Breast epithelium (tissue), 4 donors: ENCODE measurements around the gene CCDC33. TPM values are rescaled to one million over a fixed set of nuclear protein-coding genes. Genes with fewer than 3 reads are reported as not detected.

Source experiments
- DNase-seq, 2 donors: peaks; one replicate each; pipeline ENCODE4 v3.0.0-alpha.2; 2019; ENCODE audit warnings: low spot score in 2 of 2
- H3K27ac ChIP-seq, 2 donors: fragments of 200-600 bp; sonication (generic) in 1 of 2; one replicate each; pipeline ENCODE4 v1.5.1; 2016 to 2019; ENCODE audit warnings: mild to moderate bottlenecking in 1 of 2
- H3K27me3 ChIP-seq, 2 donors: fragments of 200-600 bp; sonication (generic) in 1 of 2; one replicate each; pipeline versions ENCODE4 v1.5.1 to v1.6.0; 2017 to 2019; ENCODE audit warnings: control low read depth in 1 of 2, mild to moderate bottlenecking in 1 of 2
- H3K36me3 ChIP-seq: fragments of 200-600 bp; one replicate; pipeline ENCODE4 v1.5.1; 2019
- H3K4me1 ChIP-seq, 2 donors: fragments of 200-600 bp; sonication (generic); one replicate each; pipeline ENCODE4 v1.5.1; 2016 to 2019; ENCODE audit warnings: control low read depth in 1 of 2
- H3K4me3 ChIP-seq, 3 donors: fragments of 200-600 bp; sonication (generic); 1 replicate in 2 of 3; 2 replicates in 1 of 3; pipeline ENCODE4 v1.5.1; 2016 to 2019; ENCODE audit warnings: mild to moderate bottlenecking in 3 of 3, moderate library complexity in 2 of 3
- H3K9me3 ChIP-seq, 2 donors: fragments of 200-600 bp; sonication (generic) in 1 of 2; one replicate each; pipeline ENCODE4 v1.5.1; 2016 to 2019; ENCODE audit warnings: control low read depth in 1 of 2
- POLR2A ChIP-seq: fragments of 450-650 bp; IDR thresholded peaks from one replicate; pipeline ENCODE4 v1.6.1; 2016; ENCODE audit warnings: antibody characterized with exemption, mild to moderate bottlenecking, moderate library complexity
- POLR2AphosphoS5 ChIP-seq, 3 donors: sonication (generic); formaldehyde crosslinking; IDR thresholded peaks; one replicate each; pipeline ENCODE4 v1.6.1; 2017; ENCODE audit warnings: antibody characterized with exemption in 3 of 3
- intact Hi-C: fragments of 100-400 bp; cut with DNase I; formaldehyde crosslinking; loops from one replicate; pipeline ENCODE4 v1.15.1; 2023; ENCODE audit warnings: low total_unique reads
- total RNA-seq, 3 donors: library from RNA; depleted of rRNA; stranded (reverse); fragments of >200 nt; gene quantifications; one replicate each; pipeline ENCODE4 v1.1.0, GENCODE V29; 2016
- TF ChIP-seq, protein P1 (sequence below), 3 donors: fragments of 450-650 bp; IDR thresholded peaks; one replicate each; pipeline ENCODE4 v1.5.1; 2016 to 2017; ENCODE audit warnings: antibody characterized with exemption in 3 of 3, mild to moderate bottlenecking in 3 of 3, moderate library complexity in 3 of 3

CCDC33 gene
- total RNA-seq, 3 donors from 2014 or later = 0.33 TPM; not detected in 2

DNA sequence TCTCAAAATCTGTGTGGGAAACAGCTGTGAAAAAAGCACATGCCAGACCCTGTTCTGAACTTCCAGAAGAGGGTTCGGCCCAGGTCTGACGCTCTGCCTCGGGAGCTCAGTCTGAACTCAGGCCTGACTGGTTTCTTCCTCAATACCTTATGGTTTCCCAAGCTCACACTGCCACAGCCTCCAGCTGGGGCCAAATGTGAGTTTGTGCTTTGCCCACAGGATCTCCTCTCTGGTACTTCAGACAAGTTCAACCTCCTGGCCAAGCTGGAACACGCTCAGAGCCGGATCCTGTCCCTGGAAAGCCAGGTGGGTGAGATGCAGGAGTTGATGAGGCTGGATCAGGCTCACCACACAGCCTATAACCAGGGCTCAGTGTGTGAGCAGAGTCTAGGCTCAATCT is 97.5 kb downstream of the CCDC33 start:
- Histone ChIP-seq H3K27ac (no peak overlapping the region), H3K36me3 (no peaks in the 10 kb centered on the region), H3K9me3 (no peaks in the 10 kb centered on the region), H3K27me3 (no peaks in the 10 kb centered on the region), H3K4me1 (no peaks in the 10 kb centered on the region), H3K4me3 (no peak overlapping the region)
- DNase-seq = no peak
- intact Hi-C loops = loop anchor here (10.0 kb wide), 1 partner anchor 1831 kb away; no protein-coding TSS in a partner anchor
- TF ChIP-seq POLR2A = no peak
- TF ChIP-seq POLR2AphosphoS5 (IDR thresholded peaks at IDR 0.05) = no peak
- TF ChIP-seq, protein P1, sequence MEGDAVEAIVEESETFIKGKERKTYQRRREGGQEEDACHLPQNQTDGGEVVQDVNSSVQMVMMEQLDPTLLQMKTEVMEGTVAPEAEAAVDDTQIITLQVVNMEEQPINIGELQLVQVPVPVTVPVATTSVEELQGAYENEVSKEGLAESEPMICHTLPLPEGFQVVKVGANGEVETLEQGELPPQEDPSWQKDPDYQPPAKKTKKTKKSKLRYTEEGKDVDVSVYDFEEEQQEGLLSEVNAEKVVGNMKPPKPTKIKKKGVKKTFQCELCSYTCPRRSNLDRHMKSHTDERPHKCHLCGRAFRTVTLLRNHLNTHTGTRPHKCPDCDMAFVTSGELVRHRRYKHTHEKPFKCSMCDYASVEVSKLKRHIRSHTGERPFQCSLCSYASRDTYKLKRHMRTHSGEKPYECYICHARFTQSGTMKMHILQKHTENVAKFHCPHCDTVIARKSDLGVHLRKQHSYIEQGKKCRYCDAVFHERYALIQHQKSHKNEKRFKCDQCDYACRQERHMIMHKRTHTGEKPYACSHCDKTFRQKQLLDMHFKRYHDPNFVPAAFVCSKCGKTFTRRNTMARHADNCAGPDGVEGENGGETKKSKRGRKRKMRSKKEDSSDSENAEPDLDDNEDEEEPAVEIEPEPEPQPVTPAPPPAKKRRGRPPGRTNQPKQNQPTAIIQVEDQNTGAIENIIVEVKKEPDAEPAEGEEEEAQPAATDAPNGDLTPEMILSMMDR (IDR thresholded peaks at IDR 0.05) = no peak

DNA sequence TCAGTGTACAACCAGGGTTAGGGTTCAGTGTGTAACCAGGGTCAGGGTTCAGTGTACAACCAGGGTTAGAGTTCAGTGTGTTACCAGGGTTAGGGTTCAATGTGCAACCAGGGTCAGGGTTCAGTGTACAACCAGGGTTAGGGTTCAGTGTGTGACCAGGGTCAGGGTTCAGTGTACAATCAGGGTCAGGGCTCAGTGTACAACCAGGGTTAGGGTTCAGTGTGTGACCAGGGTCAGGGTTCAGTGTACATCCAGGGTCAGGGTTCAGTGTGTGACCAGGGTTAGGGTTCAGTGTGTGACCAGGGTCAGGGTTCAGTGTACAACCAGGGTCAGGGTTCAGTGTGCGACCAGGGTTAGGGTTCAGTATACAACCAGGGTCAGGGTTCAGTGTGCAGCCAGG is 98.0 kb downstream of the CCDC33 start:
- H3K36me3 ChIP-seq = no peaks in the 10 kb centered on the region
- intact Hi-C loops = loop anchor here (10.0 kb wide), 1 partner anchor 1831 kb away; no protein-coding TSS in a partner anchor
- TF ChIP-seq, protein P1 (IDR thresholded peaks at IDR 0.05) = no peak
- TF ChIP-seq POLR2A (no peak), POLR2AphosphoS5 (IDR thresholded peaks at IDR 0.05) (no peak)

GRCh38 chr15:74335396-74335795 is 99.3 kb downstream of the CCDC33 start:
- no peak for DNase-seq
- Histone ChIP-seq H3K9me3 (no peaks in the 10 kb centered on the region), H3K27me3 (no peaks in the 10 kb centered on the region), H3K4me1 (no peaks in the 10 kb centered on the region), H3K36me3 (no peaks in the 10 kb centered on the region), H3K27ac (no peak overlapping the region), H3K4me3 (no peak overlapping the region)
- TF ChIP-seq, protein P1 (IDR thresholded peaks at IDR 0.05) = no peak
- TF ChIP-seq POLR2AphosphoS5 (IDR thresholded peaks at IDR 0.05) (no peak), POLR2A (no peak)
- intact Hi-C loops = loop anchor here (10.0 kb wide), 1 partner anchor 1829 kb away; no protein-coding TSS in a partner anchor

More for the DNA sequence above, 98.0 kb downstream of the CCDC33 start:
- DNase-seq = no peak
- Histone ChIP-seq H3K27me3 (no peaks in the 10 kb centered on the region), H3K9me3 (no peaks in the 10 kb centered on the region), H3K4me1 (no peaks in the 10 kb centered on the region), H3K4me3 (no peak overlapping the region), H3K27ac (no peak overlapping the region)

GRCh38 chr15:74336061-74337005 is 100.2 kb downstream of the CCDC33 start:
- Histone ChIP-seq H3K9me3 (no peaks in the 10 kb centered on the region), H3K27ac (no peak overlapping the region), H3K4me3 (no peak overlapping the region), H3K36me3 (no peaks in the 10 kb centered on the region), H3K27me3 (no peaks in the 10 kb centered on the region), H3K4me1 (no peaks in the 10 kb centered on the region)
- no peak for DNase-seq
- TF ChIP-seq POLR2AphosphoS5 (IDR thresholded peaks at IDR 0.05) (no peak), POLR2A (no peak)
- TF ChIP-seq, protein P1 (IDR thresholded peaks at IDR 0.05) = no peak
- intact Hi-C loops = loop anchor here (10.0 kb wide), 1 partner anchor 1828 kb away; no protein-coding TSS in a partner anchor

DNA sequence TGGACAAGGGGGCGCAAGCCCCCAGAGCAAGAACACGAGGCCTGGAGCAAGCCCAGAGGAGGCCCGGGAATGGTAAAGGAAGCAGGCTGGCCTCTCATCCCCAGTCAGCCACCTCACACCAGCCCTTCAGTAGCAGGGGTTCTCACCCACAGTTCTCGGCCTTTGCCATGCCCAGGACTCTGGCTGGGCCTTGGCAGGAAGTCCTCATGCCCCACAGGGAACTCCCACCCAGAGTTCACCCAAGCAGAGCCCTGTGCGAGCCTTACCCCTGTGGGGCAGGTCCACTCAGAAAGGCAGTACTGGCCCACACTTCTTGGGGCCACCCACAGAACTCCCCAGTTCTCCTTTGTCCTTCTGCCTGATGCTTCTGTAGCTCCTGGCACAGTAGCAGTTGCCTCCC is 101.0 kb downstream of the CCDC33 start:
- intact Hi-C loops = loop anchor here (10.0 kb wide), 1 partner anchor 1828 kb away; no protein-coding TSS in a partner anchor
- Histone ChIP-seq H3K27me3 (no peaks in the 10 kb centered on the region), H3K4me1 (no peaks in the 10 kb centered on the region), H3K4me3 (no peak overlapping the region), H3K27ac (no peak overlapping the region), H3K36me3 (no peaks in the 10 kb centered on the region), H3K9me3 (no peaks in the 10 kb centered on the region)
- no peak for DNase-seq
- no peak for TF ChIP-seq POLR2A
- no peak for TF ChIP-seq POLR2AphosphoS5 (IDR thresholded peaks at IDR 0.05)
- TF ChIP-seq, protein P1 (IDR thresholded peaks at IDR 0.05) = no peak
